Panc1 (cell line): ENCODE measurements around the gene INTS11.

Experiments used
- POLR2AphosphoS5 ChIP-seq: IDR thresholded peaks from 2 replicates; pipeline ENCODE4 v1.6.1; 2012; ENCODE audit warnings: mild to moderate bottlenecking, low read depth, low read length, moderate library complexity
- TCF7L2 ChIP-seq: IDR thresholded peaks from 2 replicates; pipeline ENCODE4 v1.6.1; 2011; ENCODE audit warnings: mild to moderate bottlenecking, low read depth, low read length, inconsistent platforms

GRCh38 chr1:1324084-1324523, 356 bp downstream of the INTS11 start:
- TF ChIP-seq POLR2AphosphoS5 (no peak), TCF7L2 (no peak)
